HG03342 (cell line): Measurements from ENCODE around the gene IP6K1.
"Not testable (repeated sequence)": the region's sequence is repeated elsewhere in the genome, so short reads cannot be mapped to it uniquely, and the experiment has no call there.

Experiments
- ATAC-seq: cut with Tn5 transposase; IDR thresholded peaks from one replicate; pipeline ENCODE4 v1.9.1; 2021; ENCODE audit warnings: mild to moderate bottlenecking, moderate library complexity; ENCODE audit not compliant: unreplicated experiment

IP6K1 gene

GRCh38 chr3:49794431-49794830, 8.1 kb upstream of the IP6K1 start:
- no peak for ATAC-seq

DNA sequence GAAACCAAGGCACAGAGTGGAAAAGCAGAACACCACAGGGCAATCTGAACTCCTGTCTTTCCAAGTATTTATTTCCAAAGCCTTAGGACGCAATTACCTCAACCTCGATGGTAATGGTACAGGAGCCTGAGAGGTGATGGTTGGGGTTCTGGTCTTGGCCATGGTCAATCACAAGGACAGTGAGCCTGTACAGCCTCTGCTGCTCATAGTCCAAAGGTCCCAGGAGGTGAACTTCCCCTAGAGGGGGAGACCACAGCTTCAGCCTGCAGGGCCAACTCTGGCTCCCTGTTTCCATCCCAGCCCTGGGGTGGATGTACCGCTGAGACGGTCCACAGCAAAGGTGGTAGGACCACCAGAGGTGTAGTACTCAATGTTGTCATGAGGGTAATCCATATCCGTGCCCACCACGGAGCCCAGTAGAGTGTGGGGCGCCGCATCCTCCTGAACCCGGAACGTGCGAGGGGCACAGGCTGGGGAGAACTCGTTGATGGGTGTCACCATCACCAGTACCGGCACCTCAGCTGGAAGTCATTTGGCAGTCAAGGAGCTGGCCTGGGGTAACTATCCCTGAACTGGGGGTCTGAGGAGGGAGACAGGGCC, 7.2 kb upstream of the IP6K1 start:
- no peak for ATAC-seq

GRCh38 chr3:49792371-49793150, 6.2 kb upstream of the IP6K1 start:
- no peak for ATAC-seq

GRCh38 chr3:49791571-49791970, 5.2 kb upstream of the IP6K1 start:
- ATAC-seq: no peak

- ATAC-seq: no peak
Measured at GRCh38 chr3:49790626-49791411, 4.5 kb upstream of the IP6K1 start.

- ATAC-seq: no peak
Measured at GRCh38 chr3:49788056-49788455, 1.7 kb upstream of the IP6K1 start.

GRCh38 chr3:49787536-49787935, 1.2 kb upstream of the IP6K1 start:
- no peak for ATAC-seq

GRCh38 chr3:49787182-49787464, 781 bp upstream of the IP6K1 start:
- no peak for ATAC-seq

- ATAC-seq: peak; percentile 38
Measured at GRCh38 chr3:49785565-49786356, 581 bp downstream of the IP6K1 start.

- ATAC-seq: not testable (repeated sequence)
Measured at GRCh38 chr3:49782277-49782676, 4.1 kb downstream of the IP6K1 start.

DNA sequence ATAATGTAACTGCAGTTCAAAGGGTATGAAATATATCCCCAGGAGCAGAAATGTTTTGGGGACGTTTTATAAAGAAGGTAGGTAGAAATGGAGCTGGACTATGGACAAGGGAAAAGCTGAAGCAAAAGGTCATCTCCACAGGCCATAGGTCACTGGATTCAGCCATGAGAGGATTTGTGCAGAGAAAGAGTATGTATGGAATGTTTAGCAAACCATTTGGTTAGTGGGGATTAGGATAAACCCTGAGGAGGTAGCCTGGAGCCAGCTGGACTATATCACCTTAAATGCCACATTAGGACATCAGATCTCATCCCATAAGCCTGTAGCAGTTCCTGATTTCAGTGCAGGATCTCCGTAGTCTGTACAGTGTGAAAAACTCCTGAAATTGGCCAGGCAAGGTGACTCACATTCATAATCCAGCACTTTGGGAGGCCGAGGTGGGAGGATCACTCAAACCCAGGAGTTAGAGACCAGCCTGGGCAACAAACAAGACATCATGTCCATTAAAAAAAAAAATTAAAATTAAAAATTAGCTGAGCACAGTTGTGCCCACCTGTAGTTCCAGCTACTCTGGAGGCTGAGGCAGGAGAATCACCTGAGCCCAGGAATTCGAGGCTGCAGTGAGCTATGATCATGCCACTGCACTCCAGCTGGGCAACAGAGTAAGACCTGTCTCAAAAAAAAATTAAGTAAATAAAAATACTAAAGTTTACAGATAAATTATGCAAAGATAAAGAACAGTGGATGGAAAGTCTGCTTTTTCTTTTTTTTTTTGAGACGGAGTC, 4.7 kb downstream of the IP6K1 start:
- no peak for ATAC-seq

GRCh38 chr3:49780975-49781365, 5.4 kb downstream of the IP6K1 start:
- not testable (repeated sequence) for ATAC-seq

DNA sequence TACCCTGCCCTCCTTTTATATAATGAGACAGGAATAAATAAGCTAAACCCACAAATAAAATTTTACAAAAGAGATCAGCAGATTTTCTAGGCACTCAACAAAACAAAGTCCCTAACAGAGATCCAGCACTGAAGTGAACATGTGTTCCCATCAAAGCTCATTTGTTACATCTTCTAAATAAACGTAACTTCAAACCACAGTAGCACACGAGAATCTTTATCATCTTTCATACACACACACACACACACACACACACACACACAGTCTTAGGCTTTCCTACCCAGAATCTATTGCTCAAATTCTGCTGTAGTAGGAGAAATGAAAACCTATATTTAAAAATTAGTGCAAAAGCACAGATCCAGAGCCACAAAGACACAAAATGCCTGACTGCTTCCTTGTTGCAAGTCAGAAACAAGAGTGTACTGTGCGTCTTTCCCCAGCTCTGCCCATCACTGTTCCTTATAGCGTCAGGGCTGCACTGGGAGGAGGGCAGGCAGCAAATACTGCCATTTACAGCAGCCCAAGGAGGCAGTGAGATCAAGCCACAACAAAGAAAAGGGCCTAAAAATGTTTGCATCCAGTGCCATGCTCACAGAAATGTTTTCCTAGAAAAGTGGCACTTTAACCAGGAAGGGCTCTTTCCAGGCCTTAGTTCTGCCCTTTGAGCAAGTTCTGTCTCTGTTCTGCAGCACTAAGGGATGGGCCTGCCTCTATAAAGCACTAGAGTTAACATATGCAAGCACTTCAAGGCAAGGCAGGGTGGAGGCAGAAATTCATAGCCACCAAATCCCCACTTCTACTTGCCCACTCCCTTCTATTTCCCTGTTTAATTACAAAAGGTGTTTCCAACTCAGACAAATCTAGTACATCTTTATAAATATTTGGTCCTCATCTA, 6.0 kb downstream of the IP6K1 start:
- ATAC-seq: no peak

DNA sequence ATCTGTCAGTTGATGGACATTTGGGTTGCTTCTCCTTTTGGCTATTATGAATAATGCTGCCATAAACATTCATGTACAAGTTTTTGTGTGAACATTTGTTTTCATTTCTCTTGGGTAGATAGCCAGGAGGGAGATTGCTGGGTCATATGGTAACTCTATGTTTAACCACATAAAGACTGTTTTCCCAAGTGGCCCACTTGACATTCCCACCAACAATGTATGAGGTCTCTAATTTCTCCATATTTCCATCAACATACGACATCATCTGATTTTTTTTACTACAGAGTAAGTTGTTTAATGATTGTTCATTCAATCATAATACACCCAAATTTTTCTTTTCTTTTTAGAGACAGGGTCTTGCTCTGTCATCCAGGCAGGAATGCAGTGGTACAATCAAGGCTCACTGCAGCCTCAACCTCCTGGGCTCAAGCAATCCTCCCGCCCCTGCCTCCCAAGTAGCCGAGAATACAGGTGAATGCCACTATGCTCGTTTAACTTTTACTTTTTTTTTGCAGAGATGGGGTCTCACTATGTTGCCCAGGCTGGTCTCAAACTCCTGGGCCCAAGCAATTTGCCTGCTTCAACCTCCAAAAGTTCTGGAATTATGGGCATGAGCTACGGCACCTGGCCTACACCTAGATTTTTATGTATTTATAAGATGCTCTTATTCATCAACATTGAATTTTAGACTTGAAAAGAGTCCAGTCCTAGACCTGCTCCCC, 6.8 kb downstream of the IP6K1 start:
- ATAC-seq: no peak

DNA sequence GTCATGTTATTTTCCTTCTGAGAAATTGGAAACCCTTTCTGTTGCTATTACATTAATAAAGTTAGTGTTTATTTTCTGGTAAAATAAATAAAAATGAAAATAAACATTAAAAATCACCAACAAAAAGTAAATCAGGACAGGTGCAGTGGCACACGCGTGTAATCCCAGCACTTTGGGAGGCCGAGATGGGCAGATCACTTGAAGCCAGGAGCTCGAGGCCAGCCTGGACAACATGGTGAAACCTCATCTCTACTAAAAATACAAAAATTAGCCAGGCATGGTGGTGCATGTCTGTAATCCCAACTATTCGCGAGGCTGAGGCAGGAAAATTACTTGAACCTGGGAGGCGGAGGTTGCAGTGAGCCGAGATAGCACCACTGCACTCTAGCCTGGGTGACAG, 10.2 kb downstream of the IP6K1 start:
- ATAC-seq: not testable (repeated sequence)

GRCh38 chr3:49775538-49775937, 10.8 kb downstream of the IP6K1 start:
- ATAC-seq: no peak

- no peak for ATAC-seq
Measured at GRCh38 chr3:49772703-49773102, 13.6 kb downstream of the IP6K1 start.

DNA sequence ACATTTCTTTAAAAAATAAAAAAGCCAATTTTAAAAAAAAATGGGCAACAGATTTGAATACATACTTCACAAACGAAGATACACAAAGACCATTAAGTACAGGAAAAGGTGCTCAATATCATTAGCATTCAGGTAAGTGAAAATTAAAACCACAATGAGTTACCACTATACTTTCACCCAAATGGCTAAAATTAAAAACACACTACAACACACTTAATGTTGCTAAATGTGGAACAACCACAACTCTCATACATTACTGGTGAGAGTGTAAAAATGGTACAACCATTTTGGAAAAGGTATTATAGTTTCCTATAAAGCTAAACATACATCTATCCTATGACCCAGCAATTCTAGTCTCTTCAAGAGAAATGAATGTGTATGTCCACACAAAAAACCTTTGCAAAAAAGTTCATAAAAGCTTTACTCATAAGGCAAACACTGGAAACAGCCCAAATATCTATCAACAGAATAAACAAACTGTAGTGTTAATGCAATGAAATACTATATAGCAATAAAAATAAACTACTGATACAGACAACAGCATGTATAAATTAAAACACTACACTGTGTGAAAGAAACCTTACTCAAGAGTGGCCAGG, 14.9 kb downstream of the IP6K1 start:
- no peak for ATAC-seq
